ENCODE results near the gene CDC25A.
"Not testable (repeated sequence)": the region's sequence is repeated elsewhere in the genome, so short reads cannot be mapped to it uniquely, and the experiment has no call there.

The CDC25A gene

DNA sequence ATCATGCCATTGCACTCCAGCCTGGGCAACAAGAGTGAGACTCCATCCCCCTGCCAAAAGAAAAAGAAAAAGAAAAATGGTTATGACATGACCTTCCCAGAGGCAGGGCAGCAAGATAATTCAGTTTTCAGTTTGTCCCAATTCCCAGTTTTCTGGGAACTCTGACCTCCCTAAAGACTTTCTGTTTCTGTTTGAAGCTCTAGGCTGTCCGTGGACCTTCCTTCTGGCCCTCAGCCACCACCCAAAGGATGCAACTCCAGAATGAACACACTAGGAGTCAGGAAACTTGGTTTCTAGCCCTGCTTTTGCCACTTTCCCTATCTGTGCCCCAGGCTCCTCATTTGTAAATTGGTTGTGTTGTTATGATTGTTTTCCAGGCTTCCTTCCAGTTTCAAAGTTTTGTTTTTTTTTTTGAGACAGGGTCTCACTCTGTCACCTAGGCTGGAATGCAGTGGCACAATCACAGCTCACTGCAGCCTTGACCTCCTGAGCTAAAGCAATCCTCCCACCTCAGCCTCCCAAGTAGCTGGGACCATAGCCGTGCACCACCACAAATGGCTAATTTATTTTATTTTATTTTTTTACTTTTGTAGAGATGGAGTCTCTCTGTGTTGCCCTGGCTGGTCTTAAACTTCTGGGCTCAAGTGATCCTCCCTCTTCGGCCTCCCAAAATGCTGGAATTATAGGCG lies 68.6 kb downstream of the CDC25A start:
- H3K9ac ChIP-seq (ENCODE audit: low read length): no peak overlapping the region
- H3K27ac ChIP-seq (ENCODE audit: low read depth, low read length): no peak overlapping the region
- no peak overlapping the region for H3K4me3 ChIP-seq (ENCODE audit: low read depth in 1 of 2, low read length in 2 of 2)

DNA sequence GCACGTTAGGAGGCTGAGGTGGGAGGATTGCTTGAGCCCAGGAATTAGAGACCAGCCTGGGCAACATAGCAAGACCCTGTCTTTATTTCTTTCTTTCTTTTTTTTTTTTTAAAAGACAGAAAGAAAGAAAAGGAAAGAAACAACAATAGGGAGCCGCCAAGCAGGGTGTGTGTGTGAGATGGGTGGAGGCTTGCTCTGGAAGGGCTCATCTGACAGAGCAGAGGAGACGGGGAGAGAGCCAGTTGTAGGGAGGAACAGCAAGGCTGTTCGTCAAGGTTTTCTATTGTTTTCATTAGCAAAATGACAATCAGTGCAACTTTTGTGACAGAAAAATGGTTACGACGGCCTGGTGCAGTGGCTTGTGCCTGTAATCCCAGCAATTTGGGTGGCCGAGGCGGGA lies 69.3 kb downstream of the CDC25A start:
- H3K27ac ChIP-seq (ENCODE audit: low read depth, low read length): no peak overlapping the region
- H3K9ac ChIP-seq (ENCODE audit: low read length): no peak overlapping the region
- no peaks in the 10 kb centered on the region for H3K36me3 ChIP-seq (ENCODE audit: insufficient read depth, low read length)
- no peak overlapping the region for H3K4me3 ChIP-seq (ENCODE audit: low read depth in 1 of 2, low read length in 2 of 2)
- no peaks in the 10 kb centered on the region for H3K4me1 ChIP-seq (ENCODE audit: insufficient read depth, low read length)
- H3K9me3 ChIP-seq (ENCODE audit: low read length): no peaks in the 10 kb centered on the region
- no peaks in the 10 kb centered on the region for H3K27me3 ChIP-seq (ENCODE audit: control insufficient read depth in 1 of 2, insufficient read depth in 2 of 2, low read length in 2 of 2)

More for the DNA sequence above, 68.6 kb downstream of the CDC25A start:
- no peaks in the 10 kb centered on the region for H3K9me3 ChIP-seq (ENCODE audit: low read length)
- H3K4me1 ChIP-seq (ENCODE audit: insufficient read depth, low read length): no peaks in the 10 kb centered on the region
- H3K36me3 ChIP-seq (ENCODE audit: insufficient read depth, low read length): no peaks in the 10 kb centered on the region
- no peaks in the 10 kb centered on the region for H3K27me3 ChIP-seq (ENCODE audit: control insufficient read depth in 1 of 2, insufficient read depth in 2 of 2, low read length in 2 of 2)

DNA sequence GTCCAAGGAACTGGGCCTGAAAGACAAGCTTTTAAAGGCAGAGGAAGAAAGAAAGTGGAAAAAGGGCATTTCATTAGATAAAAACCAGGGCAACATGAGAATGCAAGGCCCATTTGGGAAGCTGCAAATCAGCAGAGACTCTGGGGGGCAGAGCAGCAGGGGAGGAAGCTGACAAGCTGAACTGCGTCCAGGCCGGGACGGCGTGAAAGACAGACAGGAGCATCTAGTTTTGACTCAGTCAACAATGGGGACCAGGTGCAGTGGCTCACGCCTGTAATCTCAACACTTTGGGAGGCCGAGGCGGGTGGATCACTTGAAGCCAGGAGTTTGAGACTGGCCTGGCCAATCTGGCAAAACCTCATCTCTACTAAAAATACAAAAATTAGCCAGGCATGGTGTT lies 69.9 kb downstream of the CDC25A start:
- no peak overlapping the region for H3K4me3 ChIP-seq (ENCODE audit: low read depth in 1 of 2, low read length in 2 of 2)
- no peaks in the 10 kb centered on the region for H3K36me3 ChIP-seq (ENCODE audit: insufficient read depth, low read length)
- no peak overlapping the region for H3K9ac ChIP-seq (ENCODE audit: low read length)
- no peak overlapping the region for H3K27ac ChIP-seq (ENCODE audit: low read depth, low read length)
- no peaks in the 10 kb centered on the region for H3K27me3 ChIP-seq (ENCODE audit: control insufficient read depth in 1 of 2, insufficient read depth in 2 of 2, low read length in 2 of 2)
- H3K9me3 ChIP-seq (ENCODE audit: low read length): no peaks in the 10 kb centered on the region
- H3K4me1 ChIP-seq (ENCODE audit: insufficient read depth, low read length): no peaks in the 10 kb centered on the region

DNA sequence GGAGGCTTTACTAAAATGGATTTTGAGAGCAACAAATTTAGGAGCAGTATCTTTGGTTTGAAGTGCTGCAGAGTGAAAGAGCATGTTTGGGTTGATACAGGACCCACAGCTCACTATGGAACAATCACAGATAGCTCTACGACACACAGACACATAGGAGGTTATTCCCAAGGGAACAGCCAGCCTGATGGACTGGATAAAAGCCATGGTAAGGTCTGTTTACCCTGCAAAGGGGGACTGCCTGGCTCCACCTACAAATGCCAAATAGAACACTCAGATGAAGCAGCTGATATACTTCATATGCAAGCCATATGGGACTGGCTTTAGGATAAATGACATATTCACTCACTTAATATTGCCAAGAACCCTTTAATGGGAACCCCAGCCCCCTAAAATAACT lies 75.4 kb downstream of the CDC25A start:
- H3K36me3 ChIP-seq (ENCODE audit: insufficient read depth, low read length): no peaks in the 10 kb centered on the region
- no peak overlapping the region for H3K27ac ChIP-seq (ENCODE audit: low read depth, low read length)
- H3K27me3 ChIP-seq (ENCODE audit: control insufficient read depth in 1 of 2, insufficient read depth in 2 of 2, low read length in 2 of 2): no peaks in the 10 kb centered on the region
- no peak overlapping the region for H3K9ac ChIP-seq (ENCODE audit: low read length)
- no peak overlapping the region for H3K4me3 ChIP-seq (ENCODE audit: low read depth in 1 of 2, low read length in 2 of 2)
- H3K9me3 ChIP-seq (ENCODE audit: low read length): no peaks in the 10 kb centered on the region
- peaks cover 4% of the 10 kb centered on the region for H3K4me1 ChIP-seq (ENCODE audit: insufficient read depth, low read length)

GRCh38 chr3:48112108-48112791 lies 76.0 kb downstream of the CDC25A start:
- not testable (repeated sequence) for H3K27me3 ChIP-seq (ENCODE audit: control insufficient read depth in 1 of 2, insufficient read depth in 2 of 2, low read length in 2 of 2); H3K27ac ChIP-seq (ENCODE audit: low read depth, low read length); H3K4me3 ChIP-seq (ENCODE audit: low read depth in 1 of 2, low read length in 2 of 2); H3K9me3 ChIP-seq (ENCODE audit: low read length); H3K9ac ChIP-seq (ENCODE audit: low read length); H3K36me3 ChIP-seq (ENCODE audit: insufficient read depth, low read length); H3K4me1 ChIP-seq (ENCODE audit: insufficient read depth, low read length)

- Histone ChIP-seq H3K27me3 (ENCODE audit: control insufficient read depth in 1 of 2, insufficient read depth in 2 of 2, low read length in 2 of 2) (no peaks in the 10 kb centered on the region), H3K9ac (ENCODE audit: low read length) (no peak overlapping the region), H3K4me3 (ENCODE audit: low read depth in 1 of 2, low read length in 2 of 2) (no peak overlapping the region), H3K27ac (ENCODE audit: low read depth, low read length) (no peak overlapping the region), H3K9me3 (ENCODE audit: low read length) (no peaks in the 10 kb centered on the region), H3K4me1 (ENCODE audit: insufficient read depth, low read length) (peaks cover 4% of the 10 kb centered on the region), H3K36me3 (ENCODE audit: insufficient read depth, low read length) (no peaks in the 10 kb centered on the region)
Measured at GRCh38 chr3:48110463-48110862, 77.8 kb downstream of the CDC25A start.

DNA sequence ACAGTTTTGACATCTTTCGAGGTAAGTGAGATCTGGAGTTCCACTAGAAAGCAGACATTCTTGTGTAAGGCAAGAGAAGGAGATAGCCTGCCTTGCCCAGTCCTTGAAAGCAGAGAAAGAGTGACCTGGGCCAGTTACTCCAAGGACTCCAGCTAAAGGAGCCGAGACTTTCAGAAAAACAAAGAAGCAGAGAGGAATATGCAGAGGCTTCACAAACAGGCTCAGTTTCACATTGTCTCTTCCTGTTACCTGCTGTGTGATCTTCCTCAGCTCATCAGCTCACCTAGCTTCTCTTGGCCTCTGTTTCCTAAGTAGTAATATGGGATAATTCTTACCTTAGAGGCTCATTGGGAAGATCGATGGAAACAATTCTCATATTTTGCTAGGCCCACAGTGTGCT lies 81.0 kb downstream of the CDC25A start:
- Histone ChIP-seq H3K27me3 (ENCODE audit: control insufficient read depth in 1 of 2, insufficient read depth in 2 of 2, low read length in 2 of 2) (no peaks in the 10 kb centered on the region), H3K36me3 (ENCODE audit: insufficient read depth, low read length) (no peaks in the 10 kb centered on the region), H3K4me3 (ENCODE audit: low read depth in 1 of 2, low read length in 2 of 2) (no peak overlapping the region), H3K4me1 (ENCODE audit: insufficient read depth, low read length) (no peaks in the 10 kb centered on the region), H3K9ac (ENCODE audit: low read length) (no peak overlapping the region), H3K27ac (ENCODE audit: low read depth, low read length) (no peak overlapping the region), H3K9me3 (ENCODE audit: low read length) (no peaks in the 10 kb centered on the region)

All from muscle layer of colon (tissue), 2 donors.